ENCODE data around the gene BCL11A. TPM values are rescaled to one million over a fixed set of nuclear protein-coding genes. Genes with fewer than 3 reads are reported as not detected.

Gene BCL11A
- total RNA-seq, 1 experiment from 2014 or later = 1.3 TPM

- H3K36me3 ChIP-seq (ENCODE audit: insufficient read depth, low read length, poor library complexity, severe bottlenecking) = no peaks in the 10 kb centered on the region
- no peak for TF ChIP-seq EZH2 (IDR thresholded peaks at IDR 0.05; ENCODE audit: borderline replicate concordance, low read depth, low read length, poor library complexity, severe bottlenecking)
- TF ChIP-seq, protein P1, sequence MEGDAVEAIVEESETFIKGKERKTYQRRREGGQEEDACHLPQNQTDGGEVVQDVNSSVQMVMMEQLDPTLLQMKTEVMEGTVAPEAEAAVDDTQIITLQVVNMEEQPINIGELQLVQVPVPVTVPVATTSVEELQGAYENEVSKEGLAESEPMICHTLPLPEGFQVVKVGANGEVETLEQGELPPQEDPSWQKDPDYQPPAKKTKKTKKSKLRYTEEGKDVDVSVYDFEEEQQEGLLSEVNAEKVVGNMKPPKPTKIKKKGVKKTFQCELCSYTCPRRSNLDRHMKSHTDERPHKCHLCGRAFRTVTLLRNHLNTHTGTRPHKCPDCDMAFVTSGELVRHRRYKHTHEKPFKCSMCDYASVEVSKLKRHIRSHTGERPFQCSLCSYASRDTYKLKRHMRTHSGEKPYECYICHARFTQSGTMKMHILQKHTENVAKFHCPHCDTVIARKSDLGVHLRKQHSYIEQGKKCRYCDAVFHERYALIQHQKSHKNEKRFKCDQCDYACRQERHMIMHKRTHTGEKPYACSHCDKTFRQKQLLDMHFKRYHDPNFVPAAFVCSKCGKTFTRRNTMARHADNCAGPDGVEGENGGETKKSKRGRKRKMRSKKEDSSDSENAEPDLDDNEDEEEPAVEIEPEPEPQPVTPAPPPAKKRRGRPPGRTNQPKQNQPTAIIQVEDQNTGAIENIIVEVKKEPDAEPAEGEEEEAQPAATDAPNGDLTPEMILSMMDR (conservative IDR thresholded peaks at IDR 0.05; ENCODE audit: low read depth, low read length) = no peak
- no peak for DNase-seq (ENCODE audit: low spot score)
- CTCF ChIA-PET = no interaction called here
- H3K4me1 ChIP-seq (ENCODE audit: insufficient read depth, low read length, poor library complexity, severe bottlenecking) = no peaks in the 10 kb centered on the region
- no TSS peak for BruUV-seq (replicated peaks)
- POLR2A ChIA-PET (ENCODE audit: low non-redundant PET) = no interaction called here
- no peak overlapping the region for H3K4me3 ChIP-seq (ENCODE audit: low read depth, low read length, poor library complexity, severe bottlenecking)
- H3K27ac ChIP-seq (ENCODE audit: low read depth, low read length, poor library complexity, severe bottlenecking) = no peak overlapping the region
- H3K27me3 ChIP-seq (replicated peaks; ENCODE audit: insufficient read depth, low read depth, low read length, poor library complexity) = peaks cover 46% of the 10 kb centered on the region
- H3K9me3 ChIP-seq (ENCODE audit: low read depth, low read length, poor library complexity, severe bottlenecking) = no peaks in the 10 kb centered on the region
- intact Hi-C loops (cut with micrococcal nuclease; ENCODE audit: unreplicated experiment) = no loop called here
Observed at GRCh38 chr2:60507211-60507965, 46.1 kb downstream of the BCL11A start.

DNA sequence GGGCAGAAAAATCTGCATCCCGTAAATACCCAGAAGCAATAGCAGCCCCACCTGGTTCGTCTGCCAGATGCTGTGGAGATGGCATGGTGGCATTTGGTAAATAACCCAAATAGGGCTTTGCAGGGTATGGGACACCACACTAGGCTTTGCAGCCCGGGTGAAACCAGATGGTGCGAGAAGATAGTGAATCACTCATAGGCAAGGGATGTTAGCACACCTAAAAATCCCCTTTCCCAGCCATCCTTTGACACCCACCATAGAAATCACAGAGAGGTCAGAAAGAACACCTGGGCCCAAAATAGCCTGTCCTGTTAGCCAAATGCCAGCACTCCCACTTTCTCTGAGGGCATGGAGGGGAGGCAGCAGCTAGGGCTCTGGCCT is 47.6 kb downstream of the BCL11A start:
- no peak overlapping the region for H3K4me3 ChIP-seq (ENCODE audit: low read depth, low read length, poor library complexity, severe bottlenecking)
- intact Hi-C loops (cut with micrococcal nuclease; ENCODE audit: unreplicated experiment) = no loop called here
- ChIA-PET CTCF (no interaction called here), POLR2A (ENCODE audit: low non-redundant PET) (no interaction called here)
- BruUV-seq (replicated peaks) = no TSS peak
- H3K9me3 ChIP-seq (ENCODE audit: low read depth, low read length, poor library complexity, severe bottlenecking) = no peaks in the 10 kb centered on the region
- H3K4me1 ChIP-seq (ENCODE audit: insufficient read depth, low read length, poor library complexity, severe bottlenecking) = no peaks in the 10 kb centered on the region
- no peak overlapping the region for H3K27ac ChIP-seq (ENCODE audit: low read depth, low read length, poor library complexity, severe bottlenecking)
- no peaks in the 10 kb centered on the region for H3K36me3 ChIP-seq (ENCODE audit: insufficient read depth, low read length, poor library complexity, severe bottlenecking)
- H3K27me3 ChIP-seq (replicated peaks; ENCODE audit: insufficient read depth, low read depth, low read length, poor library complexity) = peaks cover 41% of the 10 kb centered on the region
- no peak for TF ChIP-seq EZH2 (IDR thresholded peaks at IDR 0.05; ENCODE audit: borderline replicate concordance, low read depth, low read length, poor library complexity, severe bottlenecking)
- TF ChIP-seq, protein P1 (conservative IDR thresholded peaks at IDR 0.05; ENCODE audit: low read depth, low read length) = no peak
- DNase-seq (ENCODE audit: low spot score) = no peak

- Histone ChIP-seq H3K4me1 (ENCODE audit: insufficient read depth, low read length, poor library complexity, severe bottlenecking) (no peaks in the 10 kb centered on the region), H3K27ac (ENCODE audit: low read depth, low read length, poor library complexity, severe bottlenecking) (no peak overlapping the region), H3K4me3 (ENCODE audit: low read depth, low read length, poor library complexity, severe bottlenecking) (no peak overlapping the region), H3K27me3 (replicated peaks; ENCODE audit: insufficient read depth, low read depth, low read length, poor library complexity) (peaks cover 37% of the 10 kb centered on the region), H3K9me3 (ENCODE audit: low read depth, low read length, poor library complexity, severe bottlenecking) (no peaks in the 10 kb centered on the region), H3K36me3 (ENCODE audit: insufficient read depth, low read length, poor library complexity, severe bottlenecking) (no peaks in the 10 kb centered on the region)
- CTCF ChIA-PET = interaction anchor here (0.6 kb wide), 1 partner anchor 169 kb away, joined by 3 read pairs; no protein-coding TSS in a partner anchor
- no peak for DNase-seq (ENCODE audit: low spot score)
- BruUV-seq (replicated peaks) = no TSS peak
- no peak for TF ChIP-seq EZH2 (IDR thresholded peaks at IDR 0.05; ENCODE audit: borderline replicate concordance, low read depth, low read length, poor library complexity, severe bottlenecking)
- TF ChIP-seq, protein P1 (conservative IDR thresholded peaks at IDR 0.05; ENCODE audit: low read depth, low read length) = no peak
- POLR2A ChIA-PET (ENCODE audit: low non-redundant PET) = no interaction called here
- intact Hi-C loops (cut with micrococcal nuclease; ENCODE audit: unreplicated experiment) = no loop called here
Observed at GRCh38 chr2:60505240-60505879, 48.1 kb downstream of the BCL11A start.

Data from A673 (cell line).